GM19240 (cell line): Measurements from ENCODE around the gene SLC27A4.

Experiments
- DNase-seq: peaks from one replicate; pipeline ENCODE4 v3.0.0; 2011; ENCODE audit warnings: low spot score; ENCODE audit not compliant: insufficient read length

SLC27A4 gene

DNA sequence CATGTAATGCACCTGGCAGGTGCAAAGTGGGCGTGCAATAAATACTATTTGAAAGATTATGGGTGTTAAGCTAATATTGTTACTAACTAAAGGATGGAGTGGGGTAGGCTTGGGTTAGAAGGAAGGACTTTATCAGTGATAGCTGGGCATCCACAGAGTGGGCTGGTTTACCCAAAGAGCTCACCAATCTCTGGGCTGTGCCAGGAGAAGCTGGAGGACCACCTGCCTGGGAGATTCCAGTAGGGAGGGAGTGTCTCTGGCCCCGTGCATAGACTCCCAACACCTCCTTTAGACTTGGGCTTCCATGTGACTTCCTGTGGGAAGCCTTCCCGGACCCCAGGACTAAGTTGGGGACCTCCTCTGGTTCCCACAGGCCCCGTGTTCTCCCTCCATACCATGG is 25.2 kb downstream of the SLC27A4 start:
- no peak for DNase-seq

- no peak for DNase-seq
These were observed 28.8 kb downstream of the SLC27A4 start for GRCh38 chr9:128369024-128369706.

DNA sequence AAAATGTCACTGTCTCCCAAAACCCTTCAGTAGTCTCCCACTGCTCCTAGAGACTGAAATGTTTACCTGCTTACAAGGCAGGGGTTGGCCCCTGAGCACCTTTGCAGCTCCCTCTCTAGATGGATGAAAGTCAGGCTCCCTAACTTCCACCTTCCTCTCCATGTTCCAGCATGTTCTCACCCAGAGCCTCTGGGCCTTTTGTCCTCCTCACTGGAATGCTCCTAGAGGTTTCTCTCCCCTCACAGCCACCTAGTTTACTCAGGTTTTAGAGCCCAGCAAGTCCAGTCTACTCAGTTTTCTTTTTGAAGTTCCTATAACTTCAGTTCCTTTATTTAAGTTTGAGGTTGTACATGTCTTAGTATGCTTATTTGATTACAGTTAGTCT is 30.0 kb downstream of the SLC27A4 start:
- DNase-seq: no peak

GRCh38 chr9:128370752-128371629 is 30.7 kb downstream of the SLC27A4 start, which contains the start of gene URM1:
URM1 (plus strand) TSS chr9:128371374; CDS start chr9:128371381, 7 bp downstream.
- peak; percentile 100 for DNase-seq

DNA sequence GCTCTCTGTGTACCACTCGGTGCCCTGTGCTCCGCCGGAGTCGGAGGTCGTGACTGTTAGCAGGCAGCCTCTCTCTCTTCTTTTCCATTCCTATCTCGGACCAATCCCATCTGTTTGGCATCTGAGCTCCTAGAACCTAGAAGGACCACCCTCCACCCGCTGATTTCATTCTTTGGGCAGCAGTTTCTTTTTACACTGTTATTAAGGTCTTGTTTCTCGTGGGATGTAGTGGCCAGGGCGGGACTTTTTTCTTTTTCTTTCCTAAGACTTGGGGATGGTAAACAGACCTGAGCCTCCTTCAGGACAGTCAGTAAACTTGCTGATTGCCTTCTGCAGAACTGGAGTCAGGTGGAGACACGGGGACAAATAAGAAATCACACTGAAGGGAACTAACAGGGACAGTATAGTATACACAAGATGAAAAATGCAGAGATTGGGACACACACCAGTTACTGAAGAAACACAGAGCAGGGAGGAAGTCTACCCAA is 31.3 kb downstream of the SLC27A4 start:
- DNase-seq: no peak

- no peak for DNase-seq
These were observed 31.9 kb downstream of the SLC27A4 start for GRCh38 chr9:128372188-128372641.

- no peak for DNase-seq
These were observed 32.5 kb downstream of the SLC27A4 start for GRCh38 chr9:128372784-128373183.

GRCh38 chr9:128374221-128374675 is 33.9 kb downstream of the SLC27A4 start:
- no peak for DNase-seq

DNA sequence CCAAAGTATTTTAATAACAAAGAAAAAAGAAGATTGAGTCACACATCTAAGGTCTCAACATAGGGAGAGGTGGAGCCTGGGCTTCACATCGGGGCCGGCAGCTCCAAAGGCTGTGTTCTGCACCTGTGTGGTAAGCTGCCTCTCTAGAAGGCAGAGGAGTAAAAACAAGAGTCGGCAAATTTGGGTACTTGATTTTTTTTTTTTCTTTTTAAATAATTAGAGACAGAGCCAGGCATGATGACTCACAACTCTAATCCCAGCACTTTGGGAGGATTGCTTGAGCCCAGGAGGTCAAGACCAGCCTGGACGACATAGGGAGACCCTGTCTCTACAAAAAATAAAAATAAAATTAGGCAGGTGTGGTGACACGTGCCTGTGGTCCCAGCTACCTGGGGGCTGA is 35.5 kb downstream of the SLC27A4 start:
- no peak for DNase-seq

- no peak for DNase-seq
These were observed 41.9 kb downstream of the SLC27A4 start for GRCh38 chr9:128382261-128382660.

GRCh38 chr9:128383007-128383753 is 42.9 kb downstream of the SLC27A4 start:
- DNase-seq: no peak

DNA sequence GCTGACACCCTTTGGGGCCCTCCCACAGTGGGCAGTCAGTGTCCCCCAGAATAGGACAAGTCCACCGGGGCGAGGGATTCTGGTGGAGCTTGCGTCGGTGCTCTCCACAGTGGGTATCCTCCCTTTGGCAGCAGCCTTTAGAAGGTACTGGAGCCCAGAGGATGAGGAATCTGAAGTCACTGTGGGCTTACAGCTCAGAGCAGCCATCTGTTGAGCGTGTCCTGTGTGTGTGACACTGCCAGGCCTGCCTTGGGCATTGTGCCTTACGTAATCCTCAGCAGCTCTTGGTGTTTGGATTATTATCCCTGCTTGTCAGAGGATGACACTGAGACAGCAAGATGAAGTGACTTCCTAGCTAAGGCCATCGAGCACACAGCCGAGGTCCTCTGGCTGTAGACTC is 43.5 kb downstream of the SLC27A4 start:
- no peak for DNase-seq

- no peak for DNase-seq
These were observed 44.6 kb downstream of the SLC27A4 start for GRCh38 chr9:128384801-128385495.

DNA sequence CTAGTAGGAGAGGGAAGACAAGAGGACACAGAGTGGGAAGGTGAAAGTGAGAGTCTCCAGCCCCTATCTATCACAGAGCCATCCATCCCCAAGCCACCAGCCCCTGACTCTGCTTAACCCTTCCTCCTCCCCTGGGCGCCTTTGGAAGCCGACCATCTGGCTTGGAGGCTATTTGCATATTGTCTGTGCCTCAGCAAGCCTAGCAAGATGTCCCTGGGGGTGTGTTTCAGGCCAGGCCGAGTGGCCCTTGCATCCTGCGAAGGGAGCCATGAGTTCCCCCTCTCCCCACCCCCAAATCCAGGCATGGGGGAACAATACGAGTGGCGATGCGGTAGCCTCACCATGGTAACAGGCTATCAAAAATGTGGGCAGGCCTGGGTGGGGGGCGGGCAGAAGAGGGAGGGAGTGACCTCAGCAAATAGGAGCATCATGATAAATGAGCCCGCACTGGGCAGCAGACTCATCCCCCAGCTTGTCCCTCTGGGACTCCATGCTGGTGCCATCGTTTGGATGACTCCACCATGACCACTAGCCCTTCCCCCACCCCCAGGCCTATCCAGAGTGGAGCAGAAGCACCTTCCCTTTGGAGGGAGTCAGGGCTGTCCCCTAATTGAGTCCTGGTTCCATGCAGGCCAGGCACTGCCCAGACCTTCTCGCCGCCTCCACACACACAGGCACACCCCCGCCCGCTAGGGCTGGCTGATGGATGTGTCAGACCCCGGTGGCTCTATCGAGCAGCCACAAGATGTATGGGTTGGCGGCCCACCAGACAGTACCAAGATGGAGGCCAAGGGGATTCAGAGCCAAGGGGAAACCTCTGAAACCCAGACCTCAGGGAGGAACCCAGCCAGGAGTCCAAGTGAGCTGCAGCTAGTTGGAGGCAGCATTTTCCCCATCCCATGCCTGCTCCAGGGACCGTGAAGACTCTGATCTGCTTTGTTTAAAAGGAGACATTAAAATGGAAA is 45.5 kb downstream of the SLC27A4 start:
- DNase-seq: no peak

DNA sequence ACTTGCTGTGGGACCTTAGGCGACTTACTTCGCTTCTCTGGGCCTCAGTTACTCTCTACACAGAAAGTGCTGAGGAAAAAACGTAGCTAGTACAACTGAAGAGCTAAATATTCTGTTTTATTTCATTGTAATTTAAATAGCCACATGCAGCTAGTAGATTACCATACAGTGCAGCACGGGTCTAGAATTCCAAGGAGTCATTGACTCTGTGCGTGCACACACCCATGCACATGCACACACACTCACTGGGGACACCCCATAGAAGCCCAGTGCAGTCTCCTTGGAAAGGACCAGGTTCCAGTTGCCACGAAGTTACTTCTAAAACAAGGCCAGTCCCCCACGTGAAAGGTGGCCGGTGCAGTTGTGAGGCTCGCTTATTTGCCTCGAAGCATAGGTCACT is 47.8 kb downstream of the SLC27A4 start:
- no peak for DNase-seq

DNA sequence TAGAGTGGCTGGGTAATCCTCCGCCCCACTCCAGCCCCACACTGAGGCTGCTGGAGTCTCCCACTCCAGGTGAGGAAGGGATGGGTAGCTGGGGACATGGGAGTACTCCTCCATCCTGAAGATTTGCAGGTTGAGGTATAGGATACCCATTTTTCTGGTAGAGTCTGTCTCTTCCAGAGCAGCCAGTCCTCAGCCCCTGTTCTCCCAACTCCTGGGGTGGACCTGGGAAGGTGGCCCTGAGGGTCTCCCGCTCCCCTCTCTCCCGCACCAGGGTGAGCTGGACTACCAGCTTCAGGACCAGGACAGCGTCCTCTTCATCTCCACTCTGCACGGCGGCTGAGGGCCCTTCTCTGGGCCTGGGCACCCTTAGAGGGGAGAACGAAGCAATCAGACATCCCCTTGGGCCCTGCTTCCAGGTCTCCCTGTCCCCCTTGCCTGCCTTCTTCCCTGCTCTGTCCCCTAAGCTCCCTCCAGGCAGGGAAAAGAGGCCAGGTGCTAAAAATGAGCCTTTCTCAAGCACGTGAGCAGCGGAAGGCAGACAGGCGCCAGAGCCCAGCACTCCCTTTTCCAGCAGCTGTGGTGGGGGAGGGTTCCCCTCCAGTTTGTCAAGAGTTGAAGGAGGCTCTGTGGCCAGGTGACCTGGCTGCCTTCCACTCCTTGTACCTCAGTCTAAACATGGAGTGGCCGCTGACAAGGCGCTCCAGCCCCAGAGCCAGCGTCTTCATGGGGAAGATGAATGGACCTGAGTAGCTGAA is 49.2 kb downstream of the SLC27A4 start:
- no peak for DNase-seq

DNA sequence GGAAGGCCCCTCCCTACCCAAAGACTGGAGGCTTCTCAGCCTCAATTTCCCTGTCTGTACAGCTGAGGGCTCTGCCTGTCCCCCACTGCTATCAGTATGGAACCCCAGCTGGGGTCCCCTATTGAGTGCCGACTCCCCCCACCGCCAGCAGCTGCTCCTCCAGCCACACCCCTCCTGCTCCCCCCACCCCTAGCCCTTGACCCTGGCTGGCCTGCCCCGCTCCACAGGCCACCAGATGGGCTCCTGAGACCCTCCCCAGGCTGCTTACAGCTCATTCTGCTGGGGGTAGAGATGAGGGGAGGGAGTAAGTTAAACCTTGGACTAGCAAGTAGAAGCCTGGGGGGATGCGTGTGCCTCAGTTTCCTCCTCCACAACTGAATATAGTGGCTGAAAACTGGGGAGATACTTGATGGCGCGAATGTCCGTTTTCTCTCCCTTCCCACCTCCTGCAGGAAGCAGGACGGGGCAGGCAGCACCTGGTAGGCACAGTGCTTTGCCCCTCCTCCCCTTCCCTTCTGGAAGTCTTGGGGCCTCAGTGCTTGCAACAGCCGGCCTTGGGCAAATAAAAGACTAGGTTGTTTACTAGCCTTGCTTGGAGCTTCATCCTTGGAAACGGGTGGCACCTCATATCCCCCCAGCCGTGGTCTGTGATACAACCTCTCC is 50.0 kb downstream of the SLC27A4 start:
- no peak for DNase-seq
